Keratinocyte (primary cell): Measurements from ENCODE around the gene PLXNB2. TPM values are rescaled to one million over a fixed set of nuclear protein-coding genes. Genes with fewer than 3 reads are reported as not detected.

Source experiments
- DNase-seq: peaks from one replicate; pipeline ENCODE4 v3.0.0-alpha.2; 2011; ENCODE audit warnings: low read depth, missing footprints, low spot score
- FAIRE-seq: peaks from 2 replicates; lab custom pipeline; 2011; peaks lifted over from hg19 to GRCh38; lab: Jason Lieb, UNC
- H2AFZ ChIP-seq: 2 replicates; pipeline ENCODE4 v1.6.0; 2012; ENCODE audit warnings: low read length, control low read depth, inconsistent platforms; ENCODE audit not compliant: control insufficient read depth
- H3K27ac ChIP-seq: 2 replicates; pipeline ENCODE4 v1.5.1; 2011; ENCODE audit warnings: low read length; ENCODE audit not compliant: control insufficient read depth, insufficient read depth
- H3K27me3 ChIP-seq: 3 replicates; pipeline ENCODE4 v1.6.0; 2011; ENCODE audit warnings: low read length; ENCODE audit not compliant: control insufficient read depth, insufficient read depth; ENCODE audit errors: extremely low read depth
- H3K36me3 ChIP-seq, 2 experiments: 2 replicates in 1 of 2; 3 replicates in 1 of 2; pipeline ENCODE4 v1.5.1; 2011; ENCODE audit warnings: low read length in 2 of 2, mild to moderate bottlenecking in 1 of 2; ENCODE audit not compliant: control insufficient read depth in 2 of 2, insufficient read depth in 2 of 2; ENCODE audit errors: extremely low read depth in 1 of 2
- H3K4me1 ChIP-seq: 3 replicates; pipeline ENCODE4 v1.5.1; 2011; ENCODE audit warnings: low read length; ENCODE audit not compliant: control insufficient read depth, insufficient read depth; ENCODE audit errors: extremely low read depth
- H3K4me2 ChIP-seq: 3 replicates; pipeline ENCODE4 v1.6.0; 2011; ENCODE audit warnings: low read depth, low read length; ENCODE audit not compliant: control insufficient read depth, insufficient read depth; ENCODE audit errors: extremely low read depth
- H3K4me3 ChIP-seq, 3 experiments: fragments of 200-600 bp in 1 of 3; sonication (generic) in 1 of 3; 2 replicates in 2 of 3; 3 replicates in 1 of 3; pipeline ENCODE4 v1.5.1; 2011 to 2016; ENCODE audit warnings: low read length in 3 of 3, mild to moderate bottlenecking in 3 of 3, control low read depth in 2 of 3, inconsistent platforms in 1 of 3, low read depth in 1 of 3, mixed read lengths in 1 of 3, mixed run types in 1 of 3, moderate library complexity in 1 of 3; ENCODE audit not compliant: control insufficient read depth in 2 of 3, insufficient read depth in 2 of 3; ENCODE audit errors: extremely low read depth in 1 of 3
- H3K79me2 ChIP-seq: 2 replicates; pipeline ENCODE4 v1.6.0; 2012; ENCODE audit warnings: low read length; ENCODE audit not compliant: control insufficient read depth, insufficient read depth
- H3K9ac ChIP-seq: 3 replicates; pipeline ENCODE4 v1.6.0; 2011; ENCODE audit warnings: low read length; ENCODE audit not compliant: control insufficient read depth, insufficient read depth; ENCODE audit errors: extremely low read depth
- H3K9me1 ChIP-seq: 3 replicates; pipeline ENCODE4 v1.6.0; 2011; ENCODE audit warnings: low read length; ENCODE audit not compliant: control insufficient read depth, insufficient read depth; ENCODE audit errors: extremely low read depth
- H3K9me3 ChIP-seq: 2 replicates; pipeline ENCODE4 v1.5.1; 2012; ENCODE audit warnings: low read depth, low read length; ENCODE audit not compliant: control insufficient read depth
- H4K20me1 ChIP-seq: 3 replicates; pipeline ENCODE4 v1.6.0; 2011; ENCODE audit warnings: low read length; ENCODE audit not compliant: control insufficient read depth, insufficient read depth; ENCODE audit errors: extremely low read depth
- CTCF ChIP-seq, 3 experiments: IDR thresholded peaks in 1 of 3; conservative IDR thresholded peaks in 1 of 3; optimal IDR thresholded peaks in 1 of 3; 2 replicates in 2 of 3; 3 replicates in 1 of 3; pipeline versions ENCODE3 to v1.5.1; 2011; ENCODE audit warnings: low read length in 3 of 3, mild to moderate bottlenecking in 3 of 3, moderate library complexity in 2 of 3, control low read depth in 1 of 3, inconsistent platforms in 1 of 3; ENCODE audit not compliant: insufficient read depth in 2 of 3; ENCODE audit errors: extremely low read depth in 1 of 3
- EZH2 ChIP-seq: IDR thresholded peaks from one replicate; pipeline ENCODE4 v1.6.1; 2012; ENCODE audit warnings: inconsistent platforms, mild to moderate bottlenecking, low read length, moderate library complexity
- dilution Hi-C: fragments of 300-500 bp; cut with MboI; formaldehyde crosslinking; loops from one replicate; pipeline ENCODE4 v1.7.0; 2020; ENCODE audit warnings: low sequenced_read_pairs; ENCODE audit not compliant: extremely low pct_ligation_motif_present
- polyA plus RNA-seq, 5 experiments: library from polyadenylated mRNA; depleted of rRNA in 3 of 5; stranded (reverse) in 3 of 5; stranded (forward) in 1 of 5; unstranded in 1 of 5; fragments of >200 nt; gene quantifications; 1 replicate in 1 of 5; 2 replicates in 3 of 5; 3 replicates in 1 of 5; pipeline versions ENCODE4 v1.2.1 to v1.2.3, GENCODE V29; 2011 to 2012; ENCODE audit warnings: missing spikeins in 2 of 5, low read depth in 1 of 5, low replicate concordance in 1 of 5

The PLXNB2 gene
- polyA plus RNA-seq, 1 donor (not counting 4 experiments of a cell fraction or from before 2014, with no cell fraction given), result 44.3 TPM

GRCh38 chr22:50280022-50280707 is 27.3 kb downstream of the PLXNB2 start:
- H3K9ac ChIP-seq, result no peak overlapping the region
- DNase-seq (no peak), FAIRE-seq (no peak)
- H3K4me2 ChIP-seq, result no peak overlapping the region
- dilution Hi-C loops, result no loop called here
- peaks cover 9% of the 10 kb centered on the region for H3K79me2 ChIP-seq
- no peaks in the 10 kb centered on the region for H4K20me1 ChIP-seq
- no peak overlapping the region for H3K27ac ChIP-seq
- H3K9me3 ChIP-seq, result peaks cover 2% of the 10 kb centered on the region
- H3K4me3 ChIP-seq, result no peak overlapping the region
- TF ChIP-seq CTCF (optimal IDR thresholded peaks at IDR 0.05 in 1 of 3, IDR thresholded peaks at IDR 0.05 in 1 of 3, conservative IDR thresholded peaks at IDR 0.05 in 1 of 3; ENCODE audit: extremely low read depth in 1 of 3, insufficient read depth in 2 of 3, low read length in 3 of 3), result no peak
- no peak for TF ChIP-seq EZH2
- H3K9me1 ChIP-seq, result no peaks in the 10 kb centered on the region
- no peak overlapping the region for H2AFZ ChIP-seq
- no peaks in the 10 kb centered on the region for H3K27me3 ChIP-seq
- H3K36me3 ChIP-seq, result peaks cover 33 to 38% of the 10 kb centered on the region in 2 experiments
- peaks cover 18% of the 10 kb centered on the region for H3K4me1 ChIP-seq

GRCh38 chr22:50278956-50279619 is 28.4 kb downstream of the PLXNB2 start:
- FAIRE-seq (no peak), DNase-seq (no peak)
- dilution Hi-C loops, result no loop called here
- Histone ChIP-seq H3K4me1 (peaks cover 18% of the 10 kb centered on the region), H3K4me3 (no peak overlapping the region), H3K9ac (no peak overlapping the region), H2AFZ (no peak overlapping the region), H3K27me3 (no peaks in the 10 kb centered on the region), H3K9me1 (no peaks in the 10 kb centered on the region), H3K36me3 (peaks cover 38 to 46% of the 10 kb centered on the region in 2 experiments), H3K9me3 (peaks cover 2% of the 10 kb centered on the region), H4K20me1 (peaks cover 2% of the 10 kb centered on the region), H3K4me2 (no peak overlapping the region), H3K27ac (no peak overlapping the region), H3K79me2 (peaks cover 9% of the 10 kb centered on the region)
- TF ChIP-seq EZH2 (no peak), CTCF (optimal IDR thresholded peaks at IDR 0.05 in 1 of 3, IDR thresholded peaks at IDR 0.05 in 1 of 3, conservative IDR thresholded peaks at IDR 0.05 in 1 of 3; ENCODE audit: extremely low read depth in 1 of 3, insufficient read depth in 2 of 3, low read length in 3 of 3) (no peak)
